Loucy (cell line): ENCODE measurements around the gene PIAS1.

Source experiments
- CTCF ChIP-seq: fragments of 200-600 bp; sonication (generic); conservative IDR thresholded peaks from 2 replicates; pipeline ENCODE4 v1.5.1; 2014; ENCODE audit warnings: mild to moderate bottlenecking, antibody characterized with exemption, low read length
- EZH2phosphoT487 ChIP-seq: fragments of 200-600 bp; IDR thresholded peaks from 2 replicates; pipeline ENCODE4 v1.6.1; 2018; ENCODE audit warnings: antibody characterized with exemption, mild to moderate bottlenecking, moderate library complexity, borderline replicate concordance

- TF ChIP-seq CTCF, result no peak
- no peak for TF ChIP-seq EZH2phosphoT487
Measured at GRCh38 chr15:68186671-68187397, 132.7 kb downstream of the PIAS1 start.
